SK-N-SH (cell line): ENCODE measurements around the gene USP16. TPM values are rescaled to one million over a fixed set of nuclear protein-coding genes. Genes with fewer than 3 reads are reported as not detected.

Source experiments
- CTCF ChIA-PET: fragments of 300-600, 350-600 bp; formaldehyde crosslinking; extraction: SDS; loops from one replicate; lab custom pipeline; 2021; lab: Yijun Ruan, JAX
- POLR2A ChIA-PET: fragments of 350-600 bp; sonication (Branson Sonifier 250); formaldehyde crosslinking; extraction: SDS; loops from one replicate; lab custom pipeline; 2020; ENCODE audit warnings: antibody characterized with exemption, inconsistent platforms; lab: Yijun Ruan, JAX
- DNase-seq: peaks from one replicate; pipeline ENCODE4 v3.0.0; 2012
- H2AFZ ChIP-seq: fragments of 200-600 bp; sonication (generic); 2 replicates; pipeline ENCODE4 v1.8.1; 2016; ENCODE audit warnings: antibody characterized with exemption, mild to moderate bottlenecking, low read depth
- H3F3A ChIP-seq: fragments of 200-600 bp; sonication (generic); replicated peaks from 2 replicates; pipeline ENCODE3; 2016; ENCODE audit warnings: antibody characterized with exemption, mild to moderate bottlenecking; ENCODE audit not compliant: insufficient read depth
- H3K27ac ChIP-seq, 2 experiments: fragments of 200-500 bp in 1 of 2; fragments of 200-600 bp in 1 of 2; sonication (Bioruptor generic) in 1 of 2; sonication (generic), shearing (Covaris generic) in 1 of 2; 2 replicates each; pipeline versions ENCODE4 v1.5.1 to v1.6.1; 2014 to 2016; ENCODE audit warnings: low read depth in 2 of 2, inconsistent platforms in 1 of 2, low read length in 1 of 2, mild to moderate bottlenecking in 1 of 2, mixed read lengths in 1 of 2
- H3K27me3 ChIP-seq: fragments of 200-600 bp; sonication (generic), shearing (Covaris generic); 2 replicates; pipeline ENCODE4 v1.6.1; 2016; ENCODE audit warnings: mixed run types; ENCODE audit not compliant: insufficient read depth
- H3K36me3 ChIP-seq, 2 experiments: fragments of 200-500 bp in 1 of 2; fragments of 200-600 bp in 1 of 2; sonication (Bioruptor generic) in 1 of 2; sonication (generic) in 1 of 2; replicated peaks in 1 of 2; 2 replicates each; pipeline versions ENCODE3 to v1.5.1; 2014 to 2016; ENCODE audit warnings: low read length in 1 of 2, mild to moderate bottlenecking in 1 of 2; ENCODE audit not compliant: insufficient read depth in 2 of 2, control insufficient read depth in 1 of 2
- H3K4me1 ChIP-seq, 2 experiments: fragments of 200-500 bp in 1 of 2; fragments of 200-600 bp in 1 of 2; sonication (Bioruptor generic) in 1 of 2; sonication (generic), shearing (Covaris generic) in 1 of 2; 2 replicates each; pipeline versions ENCODE4 v1.5.1 to v1.6.1; 2014 to 2016; ENCODE audit warnings: low read depth in 1 of 2, low read length in 1 of 2, mixed run types in 1 of 2; ENCODE audit not compliant: insufficient read depth in 2 of 2, control insufficient read depth in 1 of 2
- H3K4me2 ChIP-seq: fragments of 200-600 bp; sonication (generic), shearing (Covaris generic); 2 replicates; pipeline ENCODE4 v1.6.1; 2017; ENCODE audit warnings: mixed run types
- H3K4me3 ChIP-seq, 2 experiments: fragments of 200-500 bp in 1 of 2; fragments of 200-600 bp in 1 of 2; sonication (Bioruptor generic) in 1 of 2; sonication (generic), shearing (Covaris generic) in 1 of 2; 2 replicates each; pipeline versions ENCODE4 v1.5.1 to v1.8.1; 2014 to 2016; ENCODE audit warnings: low read depth in 2 of 2, inconsistent platforms in 1 of 2, low read length in 1 of 2, mild to moderate bottlenecking in 1 of 2, mixed read lengths in 1 of 2, moderate library complexity in 1 of 2
- H3K79me2 ChIP-seq: fragments of 200-600 bp; sonication (generic); 2 replicates; pipeline ENCODE4 v1.8.1; 2017; ENCODE audit warnings: mild to moderate bottlenecking; ENCODE audit not compliant: insufficient read depth
- H3K9ac ChIP-seq: fragments of 200-600 bp; sonication (generic); 2 replicates; pipeline ENCODE4 v1.6.1; 2017; ENCODE audit warnings: mixed run types
- H3K9me2 ChIP-seq: fragments of 200-600 bp; sonication (generic); 2 replicates; pipeline ENCODE4 v1.6.1; 2017; ENCODE audit warnings: mixed run types
- H3K9me3 ChIP-seq: fragments of 200-600 bp; sonication (generic); 2 replicates; pipeline ENCODE4 v1.6.1; 2017; ENCODE audit warnings: mixed run types, mild to moderate bottlenecking, moderate library complexity
- H4K20me1 ChIP-seq: fragments of 200-600 bp; sonication (generic); 2 replicates; pipeline ENCODE4 v1.6.1; 2017; ENCODE audit warnings: mild to moderate bottlenecking, mixed run types; ENCODE audit not compliant: insufficient read depth
- EP300 ChIP-seq, 2 experiments: IDR thresholded peaks; 2 replicates each; pipeline versions ENCODE4 v1.4.0 to v1.6.1; 2012; ENCODE audit warnings: borderline replicate concordance in 1 of 2, low read depth in 1 of 2, low read length in 1 of 2
- FOSL2 ChIP-seq: IDR thresholded peaks from 2 replicates; pipeline ENCODE4 v1.4.0; 2012; ENCODE audit warnings: low read depth, mild to moderate bottlenecking, moderate library complexity, borderline replicate concordance
- GABPA ChIP-seq: IDR thresholded peaks from 2 replicates; pipeline ENCODE4 v1.4.0; 2012; ENCODE audit warnings: low read depth, mild to moderate bottlenecking
- MEF2A ChIP-seq: IDR thresholded peaks from 2 replicates; pipeline ENCODE4 v1.4.0; 2012; ENCODE audit warnings: low read depth, borderline replicate concordance
- PBX3 ChIP-seq: IDR thresholded peaks from 2 replicates; pipeline ENCODE4; 2012
- RCOR1 ChIP-seq: fragments of 150-350 bp; IDR thresholded peaks from 2 replicates; pipeline ENCODE4 v1.6.1; 2017; ENCODE audit warnings: antibody characterized with exemption, low read length
- RFX5 ChIP-seq: IDR thresholded peaks from 2 replicates; pipeline ENCODE4 v1.6.1; 2012; ENCODE audit warnings: mild to moderate bottlenecking, improper control_type of control experiment, low read length
- RXRA ChIP-seq: IDR thresholded peaks from 2 replicates; pipeline ENCODE4 v1.4.0; 2012; ENCODE audit warnings: low read depth, mild to moderate bottlenecking, borderline replicate concordance
- TAF1 ChIP-seq: IDR thresholded peaks from 2 replicates; pipeline ENCODE4 v1.6.1; 2012; ENCODE audit warnings: low read depth, mild to moderate bottlenecking, low read length, moderate library complexity, borderline replicate concordance
- TCF12 ChIP-seq: IDR thresholded peaks from 2 replicates; pipeline ENCODE4 v1.4.0; 2012
- WGBS: methylation state at CpG from one replicate; pipeline ENCODE4 v1.1.6; 2017; ENCODE audit warnings: low lambda C conversion rate; 5-methylcytosine and 5-hydroxymethylcytosine counted together
- polyA plus RNA-seq, 3 experiments: library from polyadenylated mRNA; depleted of rRNA; stranded (reverse); fragments of >200 nt; gene quantifications; 2 replicates each; pipeline ENCODE4 v1.2.3, GENCODE V29; 2012

The USP16 gene
- polyA plus RNA-seq, 1 of the 3 experiments (the other 2 are of a cell fraction): 9.2 TPM

- 96% methylated on average over 5 of the region's 5 CpGs for WGBS
- no peak for DNase-seq
- Histone ChIP-seq H3F3A (peaks cover 51% of the 10 kb centered on the region), H3K9me2 (no peaks in the 10 kb centered on the region), H3K27ac (no peak overlapping the region), H3K4me3 (no peak overlapping the region), H2AFZ (no peak overlapping the region), H3K9ac (no peak overlapping the region), H3K4me1 (no peaks in the 10 kb centered on the region), H4K20me1 (no peaks in the 10 kb centered on the region), H3K9me3 (no peaks in the 10 kb centered on the region), H3K36me3 (peaks cover 74 to 76% of the 10 kb centered on the region in 2 experiments), H3K4me2 (no peak overlapping the region), H3K27me3 (no peaks in the 10 kb centered on the region), H3K79me2 (no peaks in the 10 kb centered on the region)
- CTCF ChIA-PET: interaction anchor here (1.2 kb wide), 1 partner anchor 15 kb away, joined by 3 read pairs; no protein-coding TSS in a partner anchor
- POLR2A ChIA-PET: no interaction called here
- TF ChIP-seq RFX5 (no peak), RXRA (no peak), GABPA (no peak), FOSL2 (no peak), RCOR1 (no peak), TAF1 (no peak), MEF2A (no peak)
Measured at GRCh38 chr21:29055080-29055479, 30.6 kb downstream of the USP16 start.

DNA sequence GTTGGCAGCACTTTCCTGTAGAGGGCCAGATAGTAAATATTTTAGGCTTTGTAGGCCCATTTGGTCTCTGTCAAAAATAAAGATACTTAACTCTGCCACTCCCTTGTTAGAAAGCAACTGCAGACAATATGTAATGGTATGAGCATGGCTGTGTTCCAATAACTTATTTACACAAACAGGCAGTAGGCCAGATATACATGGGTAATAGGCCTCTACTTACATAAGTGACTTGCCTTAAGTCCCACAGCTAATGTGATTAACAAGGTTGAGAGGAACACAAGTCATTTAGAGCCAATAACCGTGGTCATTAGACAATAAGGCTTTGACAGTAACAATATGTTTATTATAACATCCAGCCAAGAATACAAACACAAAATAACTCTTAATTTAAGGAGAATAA is 31.5 kb downstream of the USP16 start:
- no peaks in the 10 kb centered on the region for H3K9me3 ChIP-seq
- POLR2A ChIA-PET: no interaction called here
- H4K20me1 ChIP-seq: no peaks in the 10 kb centered on the region
- peaks cover 74 to 76% of the 10 kb centered on the region in 2 experiments for H3K36me3 ChIP-seq
- no peaks in the 10 kb centered on the region for H3K27me3 ChIP-seq
- H3K27ac ChIP-seq: no peak overlapping the region
- H3F3A ChIP-seq: peaks cover 55% of the 10 kb centered on the region
- H3K4me2 ChIP-seq: no peak overlapping the region
- H3K4me1 ChIP-seq: no peaks in the 10 kb centered on the region
- H3K9ac ChIP-seq: no peak overlapping the region
- TF ChIP-seq TCF12 (no peak), TAF1 (no peak)
- CTCF ChIA-PET: no interaction called here
- no peaks in the 10 kb centered on the region for H3K79me2 ChIP-seq
- no peak overlapping the region for H3K4me3 ChIP-seq
- no peaks in the 10 kb centered on the region for H3K9me2 ChIP-seq
- H2AFZ ChIP-seq: no peak overlapping the region
- DNase-seq: no peak
- WGBS: 100% methylated on average over 1 of the region's 1 CpG

DNA sequence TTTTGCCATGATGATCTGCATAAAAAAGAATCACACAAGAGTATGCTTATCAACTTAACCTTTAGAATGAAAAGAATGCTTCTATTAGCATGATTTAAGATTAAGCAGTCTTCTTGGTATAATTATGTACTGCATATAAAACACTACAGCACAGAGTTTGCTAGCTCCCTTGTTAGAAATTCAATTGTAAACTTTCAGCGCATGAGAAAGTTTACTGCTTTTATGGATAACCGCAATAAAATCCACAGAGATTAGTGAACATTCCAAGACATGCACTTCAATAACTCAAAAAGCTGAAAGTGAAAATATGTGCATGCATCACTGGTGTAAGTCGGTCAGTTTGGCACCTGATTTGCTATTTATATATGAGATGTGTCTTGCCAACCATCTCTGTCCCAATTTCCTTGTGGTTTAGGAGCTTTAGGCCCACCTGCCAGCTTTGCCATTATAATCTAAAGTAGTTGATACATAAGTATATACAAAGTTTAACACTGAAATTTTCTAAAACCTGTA is 32.1 kb downstream of the USP16 start:
- WGBS: 93% methylated on average over 3 of the region's 3 CpGs
- no peak overlapping the region for H3K4me2 ChIP-seq
- CTCF ChIA-PET: no interaction called here
- H3F3A ChIP-seq: peaks cover 61% of the 10 kb centered on the region
- no peaks in the 10 kb centered on the region for H4K20me1 ChIP-seq
- DNase-seq: no peak
- H3K4me1 ChIP-seq: no peaks in the 10 kb centered on the region
- H2AFZ ChIP-seq: no peak overlapping the region
- no peaks in the 10 kb centered on the region for H3K79me2 ChIP-seq
- no peak overlapping the region for H3K27ac ChIP-seq
- H3K4me3 ChIP-seq: no peak overlapping the region
- peaks cover 76% of the 10 kb centered on the region in 2 experiments for H3K36me3 ChIP-seq
- TF ChIP-seq EP300 (IDR thresholded peaks at IDR 0.05; ENCODE audit: borderline replicate concordance in 1 of 2, low read depth in 1 of 2, low read length in 1 of 2) (no peak), PBX3 (no peak)
- POLR2A ChIA-PET: no interaction called here
- H3K9me2 ChIP-seq: no peaks in the 10 kb centered on the region
- H3K9me3 ChIP-seq: no peaks in the 10 kb centered on the region
- H3K27me3 ChIP-seq: no peaks in the 10 kb centered on the region
- no peak overlapping the region for H3K9ac ChIP-seq
